Activated T-cell treated with anti-CD3 and anti-CD28 coated beads for 1 hour (primary cell): Measurements from ENCODE around the gene PHF23.

Source experiments
- DNase-seq: peaks from one replicate; pipeline ENCODE4 v3.0.0-alpha.2; 2020; ENCODE audit warnings: low read depth

Gene PHF23

DNA sequence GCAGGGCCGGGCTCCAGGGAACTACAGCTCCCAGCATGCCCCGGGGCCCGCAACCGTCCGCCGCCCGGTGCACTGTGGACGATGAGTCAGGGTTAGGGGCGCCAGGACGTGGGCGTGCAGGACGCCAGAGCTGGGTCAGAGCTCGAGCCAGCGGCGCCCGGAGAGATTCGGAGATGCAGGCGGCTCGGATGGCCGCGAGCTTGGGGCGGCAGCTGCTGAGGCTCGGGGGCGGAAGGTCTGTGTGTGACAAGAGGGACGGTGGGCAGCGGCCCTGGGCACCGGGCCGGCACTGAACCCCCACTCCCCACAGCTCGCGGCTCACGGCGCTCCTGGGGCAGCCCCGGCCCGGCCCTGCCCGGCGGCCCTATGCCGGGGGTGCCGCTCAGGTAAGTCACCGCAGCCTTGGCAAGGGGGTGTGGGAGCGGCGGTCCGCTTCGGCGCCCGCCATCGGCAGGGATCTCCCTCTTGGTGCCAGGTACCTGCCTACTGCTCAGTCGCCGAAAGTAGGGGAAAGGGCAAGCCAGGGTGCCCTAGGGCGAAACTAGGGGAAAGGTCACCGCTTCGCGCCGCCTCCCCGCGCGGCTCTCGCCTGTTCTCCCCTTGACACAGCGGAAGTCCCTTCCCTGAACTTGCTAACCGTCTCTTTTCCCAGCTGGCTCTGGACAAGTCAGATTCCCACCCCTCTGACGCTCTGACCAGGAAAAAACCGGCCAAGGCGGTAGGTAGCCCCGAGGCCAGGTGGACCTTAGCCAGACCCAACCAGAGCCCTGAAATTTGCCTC, 19.3 kb downstream of the PHF23 start, which contains the start of the genes ACADVL and DLG4:
Gene ACADVL, plus strand, starts transcription at position 127 of the 781 bp plus-strand sequence. Its CDS starts 47 bp downstream, at position 174.
Gene DLG4, minus strand, starts transcription at position 25 of the 781 bp plus-strand sequence.
- peak; percentile 66 for DNase-seq

GRCh38 chr17:7219229-7219811, 19.9 kb downstream of the PHF23 start:
- DNase-seq, result no peak

- DNase-seq, result no peak
Observed at GRCh38 chr17:7218758-7219157, 20.5 kb downstream of the PHF23 start.

DNA sequence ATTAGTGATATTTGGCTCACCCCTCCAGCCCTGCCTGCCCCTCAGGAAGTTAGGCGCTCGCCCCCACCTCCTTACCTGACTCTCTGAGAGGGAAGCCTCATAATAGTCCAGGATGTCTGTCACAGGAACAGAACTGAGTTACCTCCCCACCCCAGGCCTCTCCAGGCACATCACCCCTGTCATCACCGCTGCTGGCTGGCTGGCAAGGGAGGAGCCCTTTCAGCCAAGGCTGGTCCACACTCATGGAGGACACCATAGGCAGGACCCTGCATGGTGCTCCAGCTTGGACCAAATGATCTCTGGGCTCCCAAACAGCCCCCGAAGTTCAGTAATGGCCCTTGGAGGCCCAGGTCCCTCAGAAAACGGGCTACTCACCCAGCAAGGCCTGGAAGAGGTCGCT, 21.1 kb downstream of the PHF23 start:
- DNase-seq, result no peak

- DNase-seq, result no peak
Observed at GRCh38 chr17:7217113-7217987, 21.9 kb downstream of the PHF23 start.

GRCh38 chr17:7216242-7217112, 22.8 kb downstream of the PHF23 start:
- DNase-seq, result no peak

DNA sequence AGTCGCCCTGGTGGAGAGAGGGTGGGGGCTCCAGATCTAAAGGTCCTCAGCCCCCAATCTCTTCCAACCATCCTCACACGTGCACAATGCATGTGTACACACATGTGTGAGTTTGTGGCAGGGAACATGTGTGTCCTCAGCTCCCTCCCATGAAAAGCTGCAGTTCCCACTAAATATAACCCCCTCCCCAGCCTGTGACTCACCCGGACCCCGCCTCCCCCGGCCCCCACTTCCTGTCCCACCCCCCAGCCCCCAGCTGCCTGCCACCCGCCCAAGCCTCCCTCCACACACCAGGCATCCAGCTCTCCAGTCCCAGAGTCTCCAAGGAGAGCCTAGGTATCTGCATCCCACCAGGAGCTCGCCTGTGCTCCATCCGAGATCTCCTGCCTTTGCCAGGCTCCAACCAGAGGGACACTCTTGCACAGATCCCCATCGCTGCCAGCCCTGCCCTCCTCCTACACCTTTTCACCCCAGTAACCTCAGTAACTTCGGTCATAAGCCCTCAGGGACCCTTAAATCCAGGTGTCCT, 23.5 kb downstream of the PHF23 start:
- no peak for DNase-seq

DNA sequence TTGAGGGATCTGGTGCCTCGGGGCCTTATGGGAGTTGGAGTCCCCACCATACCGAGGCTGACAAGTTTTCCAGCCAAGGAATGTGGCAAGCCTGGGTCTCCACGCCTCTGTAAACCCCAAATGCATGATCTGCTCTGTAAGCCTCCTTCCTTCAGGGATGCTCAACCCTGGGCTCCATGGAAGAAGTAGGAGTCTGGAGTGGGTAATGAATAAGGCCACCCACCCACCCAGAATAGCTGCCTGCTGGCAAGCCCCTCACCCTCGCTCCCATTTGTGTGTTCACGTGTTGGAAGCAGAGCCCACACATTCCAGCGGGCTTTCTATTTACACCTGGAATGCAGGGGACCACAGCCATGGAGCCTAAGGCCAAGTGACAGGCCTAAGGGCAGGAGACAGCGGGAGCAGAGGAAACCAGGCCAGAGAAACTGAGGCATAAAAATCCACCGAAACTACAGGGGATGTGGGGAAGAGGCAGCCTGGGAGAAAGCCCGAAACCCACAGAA, 24.1 kb downstream of the PHF23 start:
- DNase-seq, result no peak

- DNase-seq, result peak; percentile 98
Observed at GRCh38 chr17:7214300-7215135, 24.7 kb downstream of the PHF23 start.

DNA sequence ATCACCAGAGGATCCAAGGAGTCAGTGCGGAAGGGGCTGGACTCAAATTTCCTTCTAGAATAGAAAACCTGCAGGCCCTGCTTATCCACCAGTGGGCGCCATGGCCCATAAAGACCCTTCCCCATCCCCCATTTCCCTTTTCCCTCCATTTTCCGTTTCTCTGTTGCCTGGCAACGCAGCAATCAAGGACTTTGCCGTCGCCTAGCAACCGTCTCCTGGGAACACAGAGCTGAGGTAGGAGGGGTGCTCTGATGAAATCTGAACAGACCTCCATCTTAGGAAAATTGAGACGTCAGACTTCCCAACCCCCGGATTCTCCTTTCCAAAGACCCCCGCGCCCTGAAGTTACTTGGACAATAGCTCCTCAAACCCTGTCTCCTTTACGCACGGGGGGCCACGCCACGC, 25.4 kb downstream of the PHF23 start:
- no peak for DNase-seq

- no peak for DNase-seq
Observed at GRCh38 chr17:7211491-7212273, 27.6 kb downstream of the PHF23 start.

DNA sequence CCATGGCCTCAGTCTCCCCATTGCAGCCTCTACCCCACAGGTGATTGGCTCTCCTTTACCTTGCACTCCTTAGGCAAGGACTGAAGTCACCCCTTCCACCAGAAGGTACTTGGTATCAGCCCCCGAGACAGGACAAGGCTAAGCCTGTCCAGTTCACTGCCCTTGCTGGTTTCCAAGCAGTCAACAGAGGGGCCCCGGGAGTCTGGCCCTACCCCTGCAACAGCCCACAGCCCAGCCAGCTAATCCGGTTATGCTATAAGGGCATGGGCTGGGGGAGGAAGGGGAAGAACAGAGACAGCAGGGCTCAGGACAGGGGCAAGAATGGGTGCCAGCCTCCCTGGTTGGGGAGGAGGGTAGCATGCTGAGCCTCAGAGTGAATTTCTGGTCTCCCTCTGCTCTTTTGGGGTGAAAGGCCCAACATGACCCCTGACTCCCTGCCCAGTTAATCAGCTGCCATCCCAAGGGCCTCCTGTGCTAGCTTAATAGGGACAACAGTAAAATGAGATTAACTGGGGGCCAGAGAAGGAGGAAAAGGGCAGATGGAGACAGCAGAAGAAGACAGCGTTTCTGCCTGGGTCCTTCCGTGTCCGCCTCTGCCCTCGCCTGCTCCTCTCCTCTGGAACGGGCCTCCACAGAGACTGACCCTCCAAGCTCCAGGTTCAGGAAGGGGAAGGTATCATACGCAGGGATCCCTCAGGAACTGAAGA, 30.4 kb downstream of the PHF23 start:
- DNase-seq, result no peak

DNA sequence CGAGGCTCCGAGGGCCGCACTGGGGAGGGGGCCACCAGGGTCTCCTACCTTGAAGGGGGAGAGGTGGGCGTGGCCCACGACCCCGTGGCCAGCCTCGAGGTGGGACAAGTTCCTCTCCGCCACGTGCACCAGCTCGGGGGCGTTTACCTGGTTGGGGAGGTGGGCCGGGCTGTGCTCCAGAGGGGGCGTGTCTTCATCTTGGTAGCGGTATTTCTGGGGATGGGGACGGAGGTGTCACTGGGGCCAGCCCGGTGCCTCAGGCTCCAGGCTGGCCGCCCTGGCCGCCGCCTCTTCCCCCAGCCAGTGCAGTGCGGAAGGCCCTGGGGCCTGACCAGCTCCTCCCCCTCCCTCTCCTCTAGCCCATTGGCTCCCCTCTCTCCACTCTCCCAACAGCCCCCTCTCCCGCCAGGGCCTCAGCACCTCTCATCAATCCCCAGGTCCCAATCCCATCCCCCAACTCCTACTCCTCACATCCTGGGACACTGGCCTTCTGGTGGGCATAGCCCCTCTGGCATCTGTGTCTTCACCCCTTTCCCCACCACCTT, 31.2 kb downstream of the PHF23 start:
- no peak for DNase-seq

GRCh38 chr17:7207120-7208001, 31.9 kb downstream of the PHF23 start:
- DNase-seq, result no peak

DNA sequence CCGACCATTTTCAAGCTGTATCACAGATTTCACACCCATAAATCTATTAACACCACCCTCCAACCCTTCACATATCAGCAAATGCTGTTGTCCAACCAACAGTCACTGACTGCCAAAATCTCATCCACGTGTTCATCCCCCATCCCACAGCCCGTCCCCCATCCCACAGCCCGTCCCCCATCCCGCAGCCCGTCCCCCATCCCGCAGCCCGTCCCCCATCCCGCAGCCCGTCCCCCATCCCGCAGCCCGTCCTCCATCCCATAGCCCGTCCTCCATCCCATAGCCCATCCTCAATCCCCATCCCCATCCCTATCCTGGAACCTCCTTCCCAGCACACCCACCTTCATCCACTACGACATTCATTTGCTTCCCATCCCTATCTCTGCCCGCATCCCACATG, 33.7 kb downstream of the PHF23 start:
- no peak for DNase-seq

GRCh38 chr17:7204828-7205461, 34.3 kb downstream of the PHF23 start:
- peak; percentile 88 for DNase-seq

DNA sequence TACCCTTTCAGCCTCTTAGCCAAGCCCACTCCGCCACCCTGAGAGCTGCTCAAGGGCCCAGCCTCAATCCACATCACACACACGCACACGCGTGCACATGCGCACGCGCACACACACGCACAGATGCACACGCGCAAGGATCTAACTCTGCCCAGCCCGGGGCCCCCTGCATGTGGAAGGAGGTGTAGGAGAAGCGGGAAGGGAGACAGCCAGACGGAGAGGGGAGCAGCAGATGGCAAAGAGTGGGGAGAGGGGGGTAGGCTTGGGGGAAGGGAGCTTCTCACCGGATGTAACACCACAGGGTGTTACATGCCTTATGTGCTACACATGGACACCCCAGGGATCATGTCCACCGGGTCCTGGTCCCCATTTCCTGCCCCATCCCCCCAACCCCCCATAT, 34.9 kb downstream of the PHF23 start:
- no peak for DNase-seq
